HG03060 (cell line): ENCODE data around the gene ABHD10.

Experiments
- ATAC-seq: cut with Tn5 transposase; IDR thresholded peaks from one replicate; pipeline ENCODE4 v1.9.1; 2021; ENCODE audit warnings: low read depth, moderate number of reproducible peaks; ENCODE audit not compliant: unreplicated experiment

ABHD10 gene

GRCh38 chr3:111963424-111963823, 15.4 kb upstream of the ABHD10 start:
- no peak for ATAC-seq

DNA sequence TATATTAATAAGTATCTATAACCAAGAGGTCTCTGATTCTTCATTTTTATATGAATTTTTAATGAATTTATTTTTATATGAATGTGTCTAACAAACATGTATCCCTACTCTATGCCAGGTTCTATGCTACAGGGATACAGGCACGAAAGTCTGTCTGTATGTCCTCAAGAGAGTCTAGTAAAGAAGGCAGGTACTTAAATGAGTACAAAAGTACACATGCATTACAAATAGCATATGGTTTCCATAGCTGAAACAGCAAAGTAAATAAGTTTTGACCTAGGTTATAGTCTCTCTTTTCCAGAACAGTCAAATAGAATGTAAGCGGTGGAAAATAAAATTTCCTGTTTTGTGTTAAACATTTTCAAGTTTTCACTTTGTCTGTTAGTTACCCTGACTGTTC, 13.3 kb upstream of the ABHD10 start:
- no peak for ATAC-seq

- no peak for ATAC-seq
Measured at GRCh38 chr3:111967068-111967467, 11.8 kb upstream of the ABHD10 start.

DNA sequence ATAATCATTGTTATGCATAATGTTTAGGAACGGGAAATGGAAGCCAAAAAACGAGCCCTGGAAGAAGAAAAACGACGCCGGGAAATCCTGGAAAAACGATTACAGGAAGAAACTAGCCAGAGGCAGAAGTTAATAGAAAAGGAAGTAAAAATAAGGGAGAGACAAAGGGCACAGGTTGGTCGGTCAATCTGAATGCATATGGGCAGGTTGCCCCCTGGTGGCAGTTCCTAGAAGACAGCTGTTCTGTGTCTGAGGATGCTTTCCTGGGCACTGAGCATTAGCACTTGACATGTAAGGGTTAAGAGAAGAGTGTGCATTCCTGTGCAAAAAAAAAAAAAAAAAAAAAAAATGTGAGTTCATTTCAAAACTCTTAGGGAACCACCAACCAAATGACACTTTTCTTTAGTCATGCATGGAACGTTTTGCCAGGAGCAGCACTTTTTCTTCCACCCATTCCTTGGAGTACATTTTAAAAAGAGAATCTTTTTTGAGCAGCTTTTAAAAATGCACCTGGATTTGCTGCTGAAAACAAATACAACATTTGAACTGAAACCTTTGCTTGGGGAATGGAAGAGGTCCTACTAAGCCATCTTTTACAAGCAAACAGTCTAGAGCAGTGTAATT, 11.1 kb upstream of the ABHD10 start:
- ATAC-seq: peak; percentile 81

DNA sequence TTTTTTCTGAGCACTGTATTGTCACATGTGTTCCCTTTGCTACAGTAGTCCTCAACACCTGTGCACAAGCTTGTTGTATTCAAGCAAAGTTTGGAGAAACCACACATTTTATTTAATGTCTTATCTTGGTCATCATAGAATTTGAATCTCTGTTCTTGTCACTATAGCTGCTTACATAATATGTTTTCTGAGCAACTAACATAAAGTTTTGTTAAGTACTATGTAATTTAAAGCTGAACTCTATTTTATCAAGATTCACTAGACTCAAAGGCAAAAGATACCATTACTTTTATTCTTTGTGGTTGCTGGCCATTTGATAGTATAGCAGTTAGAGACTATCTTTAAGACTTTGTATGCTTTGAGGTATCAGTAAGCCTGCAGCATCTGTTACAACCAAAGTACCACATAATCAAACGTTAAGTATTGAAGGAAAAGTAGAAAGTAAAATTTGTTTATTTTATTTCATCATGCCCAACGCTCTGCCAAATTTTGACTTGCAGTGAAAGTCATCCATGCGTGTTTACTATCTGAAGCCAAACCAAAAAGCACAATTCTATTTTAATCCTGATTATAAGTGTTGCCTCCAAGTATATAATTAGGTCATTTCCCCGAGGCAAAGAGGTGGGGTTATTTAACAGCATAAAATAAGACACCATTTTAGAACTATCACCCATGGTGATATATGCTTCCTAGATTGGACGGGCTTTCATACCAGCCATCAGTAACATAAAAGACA, 10.3 kb upstream of the ABHD10 start:
- no peak for ATAC-seq

- ATAC-seq: no peak
Measured at GRCh38 chr3:111970376-111970775, 8.4 kb upstream of the ABHD10 start.

- no peak for ATAC-seq
Measured at GRCh38 chr3:111971533-111972130, 7.2 kb upstream of the ABHD10 start.

- no peak for ATAC-seq
Measured at GRCh38 chr3:111972891-111973290, 5.9 kb upstream of the ABHD10 start.

DNA sequence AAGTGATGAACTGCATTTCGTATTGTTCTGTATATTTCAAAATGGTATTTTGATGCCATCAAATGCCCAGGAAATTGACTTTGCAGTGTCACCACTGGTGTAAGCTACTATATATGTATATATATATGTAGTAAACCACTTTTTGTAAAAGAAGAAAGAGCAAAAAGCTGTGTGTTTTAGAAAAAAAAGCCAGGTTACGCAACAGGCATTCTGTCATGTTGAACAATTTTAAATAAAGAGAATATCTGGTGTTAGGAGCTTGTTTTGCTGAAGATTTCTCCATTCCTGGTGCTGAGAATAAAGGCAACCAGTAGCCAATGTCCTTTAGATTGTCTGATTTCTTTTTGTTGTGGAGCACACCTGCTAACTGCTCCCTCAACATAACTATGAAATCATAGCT, 3.7 kb upstream of the ABHD10 start:
- ATAC-seq: no peak

GRCh38 chr3:111976254-111976653, 2.6 kb upstream of the ABHD10 start:
- no peak for ATAC-seq

DNA sequence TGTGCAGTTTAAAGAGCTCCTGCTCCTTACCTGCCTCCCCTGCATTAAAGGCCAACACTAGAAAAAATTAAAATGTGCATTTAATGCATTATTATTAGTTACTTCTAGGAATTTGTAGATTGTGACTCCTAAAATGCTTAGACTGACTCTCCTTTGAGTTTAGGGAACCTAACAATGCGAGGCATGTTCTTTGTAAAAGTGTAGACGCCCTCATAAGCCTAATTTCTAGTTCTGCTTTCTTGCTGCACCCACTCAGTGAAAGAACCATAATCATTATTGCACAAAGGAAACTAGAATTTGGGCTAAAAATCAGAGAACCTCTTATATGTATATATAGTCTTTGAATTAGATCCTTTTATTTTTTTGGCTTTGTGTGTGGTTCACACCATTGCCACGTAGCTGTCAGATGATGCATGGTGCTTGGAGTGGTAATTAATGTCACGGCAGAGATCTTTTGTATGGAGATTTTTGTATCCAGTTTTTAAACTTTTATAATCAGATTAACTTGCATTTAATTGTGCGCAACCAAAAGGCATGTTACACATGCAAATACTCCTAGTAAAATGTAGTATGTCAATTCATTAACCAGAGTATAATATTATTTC, 710 bp downstream of the ABHD10 start:
- peak; percentile 27 for ATAC-seq

DNA sequence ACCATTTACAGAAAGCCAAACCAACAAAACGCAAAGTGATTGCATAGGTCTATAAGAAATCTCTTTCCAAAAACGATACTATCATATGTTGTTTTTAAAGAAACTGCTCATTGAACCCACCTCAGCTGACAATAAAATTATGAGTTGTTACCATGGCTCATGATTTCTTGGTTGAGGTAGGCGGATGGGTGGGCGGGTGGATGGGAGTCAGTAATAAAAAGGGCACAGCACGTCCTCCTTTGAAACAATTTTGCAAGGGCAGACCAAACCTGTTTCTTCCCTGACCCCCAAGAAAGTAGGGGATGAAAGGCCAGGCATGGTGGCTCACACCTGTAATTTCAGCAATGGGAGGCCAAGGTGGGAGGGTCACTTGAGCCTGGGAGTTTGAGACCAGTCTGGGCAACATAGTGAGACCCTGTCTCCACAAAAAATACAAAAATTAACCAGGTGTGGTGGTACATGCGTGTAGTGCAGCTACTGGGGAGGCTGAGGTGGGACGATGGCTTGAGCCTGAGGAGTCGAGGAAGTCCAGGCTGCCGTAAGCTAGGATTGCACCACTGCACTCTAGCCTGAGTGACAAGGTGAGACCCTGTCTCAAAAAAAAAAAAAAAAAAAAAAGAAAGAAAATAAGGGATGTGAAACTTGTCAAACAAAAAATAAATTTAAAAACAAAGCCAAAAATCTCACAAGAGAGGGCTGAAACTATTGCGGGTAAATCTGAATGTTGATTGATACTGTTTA, 2.1 kb downstream of the ABHD10 start:
- ATAC-seq: no peak

DNA sequence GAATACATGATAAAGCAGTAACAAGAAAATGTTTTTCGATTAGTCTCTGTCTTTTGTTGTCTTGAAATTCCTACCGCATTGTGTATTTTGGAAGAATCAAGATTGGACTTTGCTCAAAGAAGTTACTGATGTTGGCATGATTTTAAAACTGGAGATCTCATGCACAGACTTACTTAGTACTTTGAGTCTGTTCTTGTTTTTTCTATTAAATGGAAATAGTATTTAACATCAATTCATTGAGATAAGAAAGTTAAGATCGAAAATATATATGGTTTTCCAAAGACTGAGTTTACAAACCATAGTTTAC, 2.6 kb downstream of the ABHD10 start:
- ATAC-seq: no peak

GRCh38 chr3:111984636-111985298, 5.9 kb downstream of the ABHD10 start:
- no peak for ATAC-seq

DNA sequence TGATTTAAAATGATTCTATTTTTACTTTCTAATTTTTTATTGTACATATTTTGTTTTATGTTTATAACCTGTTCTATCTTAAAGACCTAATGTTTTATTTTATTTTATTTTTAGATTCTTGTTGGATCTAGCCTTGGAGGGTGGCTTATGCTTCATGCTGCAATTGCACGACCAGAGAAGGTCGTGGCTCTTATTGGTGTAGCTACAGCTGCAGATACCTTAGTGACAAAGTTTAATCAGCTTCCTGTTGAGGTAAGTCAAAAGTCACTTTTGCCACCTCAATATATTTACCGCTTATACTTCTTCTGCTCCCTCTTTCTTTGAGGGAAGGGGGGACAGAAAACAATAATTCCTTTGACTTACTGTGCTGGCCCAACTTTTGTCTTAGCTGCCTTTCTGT, 8.0 kb downstream of the ABHD10 start:
- ATAC-seq: no peak

GRCh38 chr3:111989061-111989678, 10.3 kb downstream of the ABHD10 start:
- ATAC-seq: peak; percentile 86

DNA sequence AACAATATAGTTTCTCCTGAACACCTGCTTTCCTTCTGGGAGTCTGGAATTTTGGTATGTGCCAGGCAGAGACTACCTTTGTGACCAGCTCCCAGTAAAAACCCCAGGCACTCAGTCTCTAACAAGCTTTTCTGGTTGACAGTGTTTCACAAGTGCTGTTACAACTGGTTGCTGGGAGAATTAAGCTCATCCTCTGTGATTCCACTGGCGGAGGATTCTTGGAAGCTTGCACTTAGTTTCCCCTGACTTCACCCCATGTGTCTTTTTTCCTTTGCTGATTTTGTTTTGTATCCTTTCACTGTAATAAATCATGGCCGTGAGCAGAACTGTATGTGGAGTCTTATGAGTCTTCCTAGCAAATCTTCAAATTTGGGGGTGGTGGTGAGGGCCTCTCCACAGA, 14.2 kb downstream of the ABHD10 start:
- no peak for ATAC-seq

- no peak for ATAC-seq
Measured at GRCh38 chr3:111998636-111999483, 20.0 kb downstream of the ABHD10 start, which contains the start of gene TAGLN3. Gene TAGLN3 (plus strand): TSS chr3:111998922. CDS start chr3:111999423, 501 bp downstream.
